Transverse colon (tissue), 4 donors: ENCODE measurements around the gene CACNA1C.

Experiments used
- CTCF ChIP-seq, 5 experiments: fragments of 200-600 bp in 3 of 5; fragments of 450-650 bp in 2 of 5; sonication (generic) in 3 of 5; IDR thresholded peaks; 1 replicate in 2 of 5; 2 replicates in 3 of 5; pipeline ENCODE4 v1.5.1; 2016 to 2017; ENCODE audit warnings: antibody characterized with exemption in 5 of 5, inconsistent platforms in 3 of 5, mild to moderate bottlenecking in 2 of 5, moderate library complexity in 1 of 5
- EP300 ChIP-seq: sonication (generic); formaldehyde crosslinking; IDR thresholded peaks from one replicate; pipeline ENCODE4 v1.6.1; 2017; ENCODE audit warnings: antibody characterized with exemption, low read depth
- POLR2A ChIP-seq: fragments of 450-650 bp; IDR thresholded peaks from one replicate; pipeline ENCODE4 v1.6.1; 2016; ENCODE audit warnings: antibody characterized with exemption, mild to moderate bottlenecking, moderate library complexity
- POLR2AphosphoS5 ChIP-seq, 3 donors: sonication (generic); formaldehyde crosslinking; IDR thresholded peaks; one replicate each; pipeline ENCODE4 v1.6.1; 2016; ENCODE audit warnings: antibody characterized with exemption in 3 of 3

- no peak for TF ChIP-seq CTCF (IDR thresholded peaks at IDR 0.05)
- TF ChIP-seq POLR2AphosphoS5 (IDR thresholded peaks at IDR 0.05) = no peak
- no peak for TF ChIP-seq POLR2A
- TF ChIP-seq EP300 = no peak
Observed at GRCh38 chr12:2698566-2698965, 645.8 kb downstream of the CACNA1C start.
